ENCODE data around the gene CRYZ. TPM values are rescaled to one million over a fixed set of nuclear protein-coding genes. Genes with fewer than 3 reads are reported as not detected.

CRYZ gene
- total RNA-seq, 6 experiments from 2014 or later, result 127 to 177 (median 150) TPM

- no peak for DNase-seq
- intact Hi-C loops (cut with DNase I), result no loop called here
- Histone ChIP-seq H3K27ac (no peak overlapping the region), H3K9me3 (no peaks in the 10 kb centered on the region), H3K4me1 (no peaks in the 10 kb centered on the region), H3K36me3 (no peaks in the 10 kb centered on the region), H3K27me3 (no peaks in the 10 kb centered on the region), H3K4me3 (no peak overlapping the region)
- no peak for ATAC-seq
- no peak for TF ChIP-seq CTCF (IDR thresholded peaks at IDR 0.05)
- TF ChIP-seq POLR2A (IDR thresholded peaks at IDR 0.05), result no peak
Measured at GRCh38 chr1:74683656-74684055, 49.2 kb downstream of the CRYZ start.

GRCh38 chr1:74681851-74682250 is 51.0 kb downstream of the CRYZ start:
- no peaks in the 10 kb centered on the region for H3K27me3 ChIP-seq
- H3K36me3 ChIP-seq, result no peaks in the 10 kb centered on the region
- H3K9me3 ChIP-seq, result no peaks in the 10 kb centered on the region
- DNase-seq (no peak), ATAC-seq (no peak)
- no peak overlapping the region for H3K27ac ChIP-seq
- TF ChIP-seq POLR2A (IDR thresholded peaks at IDR 0.05) (no peak), CTCF (IDR thresholded peaks at IDR 0.05) (no peak)
- no peak overlapping the region for H3K4me3 ChIP-seq
- intact Hi-C loops (cut with DNase I), result no loop called here
- WGBS (ENCODE audit: insufficient coverage, low coverage, low lambda C conversion rate, missing lambda C conversion rate), result 60% methylated on average over 2 of the region's 2 CpGs
- H3K4me1 ChIP-seq, result no peaks in the 10 kb centered on the region

DNA sequence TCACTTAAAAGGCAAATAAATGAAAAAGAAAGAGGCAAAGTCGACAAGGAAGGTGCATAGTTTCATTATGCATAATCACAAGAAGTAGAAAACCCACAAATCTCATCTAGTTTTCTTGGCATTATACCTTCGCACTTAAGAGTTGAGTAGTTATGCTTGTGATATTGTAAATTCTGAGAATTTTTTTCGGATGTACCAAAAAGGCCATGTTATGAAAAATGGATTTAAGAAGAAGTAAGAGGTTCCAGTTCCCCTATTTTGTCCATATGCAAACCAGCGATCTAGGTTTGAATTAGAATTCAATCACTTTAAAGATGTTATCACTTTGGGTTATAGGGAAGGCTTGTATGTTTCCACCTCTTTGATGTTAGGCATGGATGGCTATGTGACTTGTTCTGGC is 51.4 kb downstream of the CRYZ start:
- H3K27ac ChIP-seq, result no peak overlapping the region
- DNase-seq, result no peak
- H3K4me3 ChIP-seq, result no peak overlapping the region
- H3K36me3 ChIP-seq, result no peaks in the 10 kb centered on the region
- H3K4me1 ChIP-seq, result no peaks in the 10 kb centered on the region
- 72% methylated on average over 4 of the region's 4 CpGs for WGBS (ENCODE audit: insufficient coverage, low coverage, low lambda C conversion rate, missing lambda C conversion rate)
- intact Hi-C loops (cut with DNase I), result no loop called here
- H3K9me3 ChIP-seq, result no peaks in the 10 kb centered on the region
- H3K27me3 ChIP-seq, result no peaks in the 10 kb centered on the region
- TF ChIP-seq POLR2A (IDR thresholded peaks at IDR 0.05) (no peak), CTCF (IDR thresholded peaks at IDR 0.05) (no peak)
- ATAC-seq, result no peak

- Histone ChIP-seq H3K4me1 (no peaks in the 10 kb centered on the region), H3K27ac (no peak overlapping the region), H3K4me3 (no peak overlapping the region), H3K36me3 (no peaks in the 10 kb centered on the region), H3K27me3 (no peaks in the 10 kb centered on the region), H3K9me3 (no peaks in the 10 kb centered on the region)
- ATAC-seq (no peak), DNase-seq (no peak)
- intact Hi-C loops (cut with DNase I), result no loop called here
- 55% methylated on average over 3 of the region's 3 CpGs for WGBS (ENCODE audit: insufficient coverage, low coverage, low lambda C conversion rate, missing lambda C conversion rate)
- TF ChIP-seq CTCF (IDR thresholded peaks at IDR 0.05), result no peak
- no peak for TF ChIP-seq POLR2A (IDR thresholded peaks at IDR 0.05)
Measured at GRCh38 chr1:74681001-74681400, 51.8 kb downstream of the CRYZ start.

DNA sequence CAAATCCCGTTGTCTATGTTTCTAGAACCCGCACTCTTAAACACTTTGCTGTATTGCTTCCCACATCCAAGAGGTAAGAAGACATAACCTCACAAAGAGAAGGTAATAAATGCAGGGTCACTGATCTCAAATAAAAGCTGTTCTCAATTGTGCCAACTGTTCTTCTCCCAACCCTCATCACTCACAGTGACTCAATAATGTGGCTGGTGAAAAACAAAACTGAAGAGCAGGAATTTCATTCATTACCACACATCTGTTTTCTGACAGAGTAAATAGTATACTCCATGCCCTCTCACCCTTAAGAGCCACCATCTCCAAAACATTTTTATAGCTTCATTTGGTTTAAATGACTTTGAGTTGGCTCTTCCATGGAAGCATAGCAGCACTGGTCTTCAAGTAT is 53.0 kb downstream of the CRYZ start:
- no peaks in the 10 kb centered on the region for H3K36me3 ChIP-seq
- no peak for TF ChIP-seq CTCF (IDR thresholded peaks at IDR 0.05)
- TF ChIP-seq POLR2A (IDR thresholded peaks at IDR 0.05), result no peak
- no peaks in the 10 kb centered on the region for H3K4me1 ChIP-seq
- intact Hi-C loops (cut with DNase I), result no loop called here
- no peaks in the 10 kb centered on the region for H3K9me3 ChIP-seq
- H3K4me3 ChIP-seq, result no peak overlapping the region
- DNase-seq (no peak), ATAC-seq (no peak)
- 85% methylated on average over 2 of the region's 2 CpGs for WGBS (ENCODE audit: insufficient coverage, low coverage, low lambda C conversion rate, missing lambda C conversion rate)
- H3K27ac ChIP-seq, result no peak overlapping the region
- no peaks in the 10 kb centered on the region for H3K27me3 ChIP-seq
